Suprapubic skin (tissue), 3 donors: Measurements from ENCODE around the gene GRAMD1A.

ENCODE experiments used
- CTCF ChIP-seq, 2 donors: fragments of 200-600 bp in 1 of 2; fragments of 450-650 bp in 1 of 2; sonication (generic) in 1 of 2; IDR thresholded peaks; one replicate each; pipeline ENCODE4 v1.5.1; 2016 to 2019; ENCODE audit warnings: antibody characterized with exemption in 2 of 2, mild to moderate bottlenecking in 1 of 2, moderate library complexity in 1 of 2
- POLR2A ChIP-seq, 2 donors: fragments of 450-650 bp; IDR thresholded peaks; one replicate each; pipeline ENCODE4 v1.6.1; 2017; ENCODE audit warnings: antibody characterized with exemption in 2 of 2, mild to moderate bottlenecking in 2 of 2, moderate library complexity in 2 of 2

- TF ChIP-seq CTCF (IDR thresholded peaks at IDR 0.05), result no peak
- no peak for TF ChIP-seq POLR2A (IDR thresholded peaks at IDR 0.05)
These were observed 25.8 kb downstream of the GRAMD1A start for GRCh38 chr19:35025969-35026368.
